Common myeloid progenitor, CD34-positive (primary cell): ENCODE results near the gene BEND5.
A peak's percentile ranks its signal among the peaks of the same experiment; 100 is the strongest.

Experiments
- CTCF ChIA-PET: fragments of 350-600 bp; sonication (Branson Sonifier 250); formaldehyde crosslinking; loops from one replicate; lab custom pipeline; 2021; ENCODE audit warnings: antibody characterized with exemption; lab: Charles Lee
- POLR2A ChIA-PET: fragments of 350-600 bp; sonication (Branson Sonifier 250); formaldehyde crosslinking; loops from one replicate; lab custom pipeline; 2021; ENCODE audit warnings: antibody characterized with exemption; lab: Charles Lee
- DNase-seq, 3 donors: peaks; one replicate each; pipeline versions ENCODE4 v3.0.0 to v3.0.0-alpha.2; 2013
- H3K27ac ChIP-seq, 2 experiments: 1 replicate in 1 of 2; 2 replicates in 1 of 2; pipeline ENCODE4 v1.7.0; 2013; ENCODE audit warnings: inconsistent platforms in 2 of 2, low read length in 2 of 2, mild to moderate bottlenecking in 2 of 2, low read depth in 1 of 2, moderate library complexity in 1 of 2; ENCODE audit not compliant: severe bottlenecking in 2 of 2, insufficient read depth in 1 of 2, poor library complexity in 1 of 2
- H3K27me3 ChIP-seq, 5 experiments: replicated peaks in 2 of 5; 1 replicate in 3 of 5; 2 replicates in 2 of 5; pipeline versions ENCODE4 v1.6.1 to v1.7.0; 2013; ENCODE audit warnings: low read length in 4 of 5, mild to moderate bottlenecking in 2 of 5, moderate library complexity in 2 of 5, inconsistent platforms in 1 of 5; ENCODE audit not compliant: insufficient read depth in 5 of 5, control insufficient read depth in 4 of 5
- H3K36me3 ChIP-seq, 4 experiments: 1 replicate in 2 of 4; 2 replicates in 2 of 4; pipeline versions ENCODE4 v1.6.1 to v1.7.0; 2013; ENCODE audit warnings: low read length in 3 of 4, control low read depth in 1 of 4, mild to moderate bottlenecking in 1 of 4; ENCODE audit not compliant: control insufficient read depth in 4 of 4, insufficient read depth in 4 of 4
- H3K4me1 ChIP-seq, 4 experiments: 1 replicate in 3 of 4; 2 replicates in 1 of 4; pipeline versions ENCODE4 v1.6.1 to v1.7.1; 2013; ENCODE audit warnings: low read length in 3 of 4, mild to moderate bottlenecking in 3 of 4, control low read depth in 1 of 4, inconsistent platforms in 1 of 4, moderate library complexity in 1 of 4; ENCODE audit not compliant: control insufficient read depth in 4 of 4, insufficient read depth in 4 of 4; ENCODE audit errors: control extremely low read depth in 1 of 4
- H3K4me3 ChIP-seq, 7 experiments: 1 replicate in 4 of 7; 2 replicates in 3 of 7; pipeline versions ENCODE4 v1.5.1 to v1.7.0; 2013; ENCODE audit warnings: mild to moderate bottlenecking in 7 of 7, low read length in 6 of 7, moderate library complexity in 6 of 7, inconsistent platforms in 2 of 7, low read depth in 2 of 7, control low read depth in 1 of 7; ENCODE audit not compliant: insufficient read depth in 4 of 7, control insufficient read depth in 1 of 7; ENCODE audit errors: extremely low read depth in 1 of 7
- H3K9me3 ChIP-seq, 5 experiments: 1 replicate in 4 of 5; 2 replicates in 1 of 5; pipeline versions ENCODE4 v1.6.1 to v1.7.1; 2013; ENCODE audit warnings: low read length in 4 of 5, mild to moderate bottlenecking in 2 of 5, inconsistent platforms in 1 of 5, low read depth in 1 of 5, moderate library complexity in 1 of 5; ENCODE audit not compliant: control insufficient read depth in 4 of 5, insufficient read depth in 2 of 5; ENCODE audit errors: control extremely low read depth in 1 of 5
- WGBS: methylation state at CpG from one replicate; pipeline ENCODE4 v1.1.5; 2013; ENCODE audit not compliant: insufficient coverage; 5-methylcytosine and 5-hydroxymethylcytosine counted together

BEND5 gene

GRCh38 chr1:48715921-48716320, 60.8 kb downstream of the BEND5 start:
- no peaks in the 10 kb centered on the region for H3K4me1 ChIP-seq
- no peaks in the 10 kb centered on the region for H3K36me3 ChIP-seq
- WGBS = 88% methylated on average over 4 of the region's 5 CpGs
- no peak for DNase-seq
- H3K4me3 ChIP-seq = no peak overlapping the region
- ChIA-PET POLR2A (no interaction called here), CTCF (interaction anchor here (2.0 kb wide), 2 partner anchors 18 to 39 kb away, joined by 4 to 7 read pairs; no protein-coding TSS in a partner anchor)
- peaks cover 0 to 2% (median 0%) of the 10 kb centered on the region in 5 experiments for H3K27me3 ChIP-seq
- no peaks in the 10 kb centered on the region for H3K9me3 ChIP-seq
- H3K27ac ChIP-seq = no peak overlapping the region

DNA sequence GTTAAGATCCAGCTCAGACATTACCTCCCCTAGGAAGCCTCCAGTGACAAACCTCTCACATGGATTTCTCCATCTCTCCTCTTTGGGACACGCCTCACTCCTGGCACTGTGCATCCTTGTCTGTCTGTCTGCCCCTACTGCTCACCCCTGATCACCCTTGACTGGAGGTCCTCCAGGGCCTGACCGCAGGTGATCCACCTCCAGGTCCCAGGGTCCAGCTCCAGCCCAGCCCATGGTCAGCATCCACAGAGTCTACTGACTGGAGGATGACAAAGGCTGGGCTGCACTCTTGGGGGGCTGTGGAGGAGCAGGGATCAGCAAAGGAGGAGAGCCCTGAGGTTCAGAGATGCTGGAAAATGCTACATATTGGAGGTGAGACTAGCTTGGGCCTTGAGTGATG, 65.8 kb downstream of the BEND5 start:
- POLR2A ChIA-PET = no interaction called here
- CTCF ChIA-PET = interaction anchor here (0.7 to 1.4 kb wide), 3 partner anchors 13 to 107 kb away, joined by 3 to 6 read pairs (median 4); no protein-coding TSS in a partner anchor

GRCh38 chr1:48710318-48710717, 66.4 kb downstream of the BEND5 start:
- CTCF ChIA-PET = interaction anchor here (0.9 to 1.4 kb wide), 2 partner anchors 13 to 16 kb away, joined by 3 to 6 read pairs; no protein-coding TSS in a partner anchor
- 100% methylated on average over 1 of the region's 2 CpGs for whole genome bisulfite sequencing

More for the DNA sequence above, 65.8 kb downstream of the BEND5 start:
- DNase-seq = no peak
- 100% methylated on average over 1 of the region's 2 CpGs for whole genome bisulfite sequencing
- no peak overlapping the region for H3K4me3 ChIP-seq
- H3K27me3 ChIP-seq = peaks cover 0 to 7% (median 0%) of the 10 kb centered on the region in 5 experiments
- H3K36me3 ChIP-seq = no peaks in the 10 kb centered on the region
- no peaks in the 10 kb centered on the region for H3K9me3 ChIP-seq
- H3K4me1 ChIP-seq = no peaks in the 10 kb centered on the region
- H3K27ac ChIP-seq = no peak overlapping the region

DNA sequence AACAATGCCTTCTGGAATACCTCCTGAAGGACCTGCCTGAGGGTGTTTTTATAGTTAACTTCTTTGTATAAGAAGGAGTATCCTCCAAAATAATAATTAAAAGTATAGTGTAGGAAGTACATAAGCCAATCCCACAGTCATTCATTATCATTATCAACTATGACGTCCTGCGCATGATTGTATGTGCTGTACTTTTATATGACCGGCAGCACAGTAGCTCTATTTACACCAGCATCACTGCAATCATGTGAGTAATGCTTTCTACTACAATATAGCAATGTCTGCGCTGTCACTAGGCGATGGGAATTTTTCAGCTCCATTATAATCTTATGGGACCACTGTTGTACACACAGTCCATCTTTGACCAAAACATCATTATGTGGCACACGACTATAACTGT, 72.0 kb downstream of the BEND5 start:
- WGBS = 100% methylated on average over 2 of the region's 6 CpGs
- ChIA-PET POLR2A (no interaction called here), CTCF (interaction anchor here (0.9 to 1.5 kb wide), 3 partner anchors 10 to 113 kb away, joined by 3 to 6 read pairs (median 3); no protein-coding TSS in a partner anchor)
- no peak for DNase-seq
- H3K36me3 ChIP-seq = no peaks in the 10 kb centered on the region
- H3K27me3 ChIP-seq = peaks cover 0 to 8% (median 0%) of the 10 kb centered on the region in 5 experiments
- no peak overlapping the region for H3K27ac ChIP-seq
- H3K9me3 ChIP-seq = no peaks in the 10 kb centered on the region
- H3K4me3 ChIP-seq = no peak overlapping the region
- no peaks in the 10 kb centered on the region for H3K4me1 ChIP-seq

More at GRCh38 chr1:48710318-48710717, 66.4 kb downstream of the BEND5 start:
- Histone ChIP-seq H3K4me1 (no peaks in the 10 kb centered on the region), H3K9me3 (no peaks in the 10 kb centered on the region), H3K36me3 (no peaks in the 10 kb centered on the region), H3K27ac (no peak overlapping the region), H3K27me3 (peaks cover 0 to 7% (median 0%) of the 10 kb centered on the region in 5 experiments), H3K4me3 (no peak overlapping the region)
- no peak for DNase-seq
- POLR2A ChIA-PET = no interaction called here

- Histone ChIP-seq H3K9me3 (no peaks in the 10 kb centered on the region), H3K4me3 (no peak overlapping the region), H3K27me3 (peaks cover 0 to 7% (median 0%) of the 10 kb centered on the region in 5 experiments), H3K4me1 (no peaks in the 10 kb centered on the region), H3K36me3 (no peaks in the 10 kb centered on the region), H3K27ac (no peak overlapping the region)
- POLR2A ChIA-PET = no interaction called here
- CTCF ChIA-PET = interaction anchor here (0.6 to 1.7 kb wide), 3 partner anchors 9 to 128 kb away, joined by 3 to 4 read pairs (median 4); no protein-coding TSS in a partner anchor
- no CpG with 5 or more reads among the region's 2 CpGs for WGBS
- no peak for DNase-seq
Measured at GRCh38 chr1:48701445-48701844, 75.2 kb downstream of the BEND5 start.

- Histone ChIP-seq H3K4me3 (no peak overlapping the region), H3K4me1 (no peaks in the 10 kb centered on the region), H3K27me3 (peaks cover 0 to 7% (median 4%) of the 10 kb centered on the region in 5 experiments), H3K27ac (no peak overlapping the region), H3K36me3 (no peaks in the 10 kb centered on the region), H3K9me3 (no peaks in the 10 kb centered on the region)
- DNase-seq = peak; percentile 11 to 53 (median 29)
- CTCF ChIA-PET = interaction anchor here (0.7 to 3.4 kb wide), 17 partner anchors 9 to 125 kb away, joined by 3 to 17 read pairs (median 4); no protein-coding TSS in a partner anchor
- POLR2A ChIA-PET = no interaction called here
- 33% methylated on average over 3 of the region's 5 CpGs for WGBS
Measured at GRCh38 chr1:48697066-48697707, 79.5 kb downstream of the BEND5 start.

- peaks cover 0 to 5% (median 2%) of the 10 kb centered on the region in 5 experiments for H3K27me3 ChIP-seq
- no peaks in the 10 kb centered on the region for H3K9me3 ChIP-seq
- H3K4me1 ChIP-seq = no peaks in the 10 kb centered on the region
- H3K4me3 ChIP-seq = no peak overlapping the region
- H3K36me3 ChIP-seq = no peaks in the 10 kb centered on the region
- DNase-seq = no peak
- no peak overlapping the region for H3K27ac ChIP-seq
- 100% methylated on average over 2 of the region's 2 CpGs for WGBS
- ChIA-PET POLR2A (interaction anchor here (0.6 kb wide), 1 partner anchor 51 kb away, joined by 3 read pairs; no protein-coding TSS in a partner anchor), CTCF (interaction anchor here (1.1 to 3.4 kb wide), 5 partner anchors 9 to 28 kb away, joined by 3 to 17 read pairs (median 6); no protein-coding TSS in a partner anchor)
Measured at GRCh38 chr1:48695161-48695560, 81.5 kb downstream of the BEND5 start.
